Stimulated activated CD8-positive, alpha-beta memory T cell treated with anti-CD3 and anti-CD28 coated beads, Interleukin-12 subunit alpha, Interleukin-12 subunit beta, amount 100 ng/mL, for 24 hours (primary cell): ENCODE data around the gene TFAP2A.
A peak's percentile ranks its signal among the peaks of the same experiment; 100 is the strongest.

Experiments used
- DNase-seq: peaks from one replicate; pipeline ENCODE4 v3.0.0-alpha.2; 2020; ENCODE audit errors: extremely low read depth

The TFAP2A gene

DNA sequence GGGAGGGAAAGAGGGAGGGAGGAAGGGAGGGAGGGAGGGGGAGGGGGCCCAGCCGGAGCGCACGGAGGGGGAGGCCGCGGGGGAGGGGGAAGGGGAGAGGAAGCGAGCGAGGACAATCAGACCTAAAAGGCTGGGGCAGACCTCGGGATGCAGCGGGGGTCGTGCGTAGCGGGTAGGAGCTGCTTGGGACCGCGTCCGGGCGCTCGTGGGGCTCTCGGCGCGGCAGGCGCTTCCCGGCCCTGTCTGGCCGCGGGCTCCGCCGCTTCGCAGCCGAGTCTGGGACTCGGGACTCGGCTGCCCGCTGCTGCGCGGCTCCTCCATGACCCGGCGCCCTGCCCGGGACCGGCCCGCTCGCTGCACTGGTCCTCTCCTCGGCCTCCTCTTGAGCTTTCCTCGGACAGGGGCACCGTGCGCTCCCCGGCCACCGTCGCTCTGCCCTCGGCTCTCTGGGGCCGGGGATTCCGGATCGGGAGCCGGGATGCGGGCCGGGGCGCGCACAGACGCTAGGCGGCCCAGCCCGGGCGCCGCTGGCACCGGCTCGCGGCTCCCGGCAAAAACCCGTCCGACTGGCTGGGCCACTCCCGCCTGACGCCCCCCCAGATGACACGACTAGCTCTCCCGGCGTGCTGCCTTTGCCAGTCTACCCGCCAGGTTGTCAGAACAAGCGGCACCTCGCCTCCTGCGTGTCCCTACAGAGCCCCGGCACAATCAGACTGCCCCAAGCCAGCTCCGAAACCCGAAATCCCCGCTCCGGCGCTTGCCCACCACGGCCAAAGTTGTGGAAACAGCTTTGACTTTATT is 2.2 kb downstream of the TFAP2A start:
- DNase-seq = no peak

GRCh38 chr6:10411971-10412460 is 2.9 kb downstream of the TFAP2A start:
- no peak for DNase-seq

DNA sequence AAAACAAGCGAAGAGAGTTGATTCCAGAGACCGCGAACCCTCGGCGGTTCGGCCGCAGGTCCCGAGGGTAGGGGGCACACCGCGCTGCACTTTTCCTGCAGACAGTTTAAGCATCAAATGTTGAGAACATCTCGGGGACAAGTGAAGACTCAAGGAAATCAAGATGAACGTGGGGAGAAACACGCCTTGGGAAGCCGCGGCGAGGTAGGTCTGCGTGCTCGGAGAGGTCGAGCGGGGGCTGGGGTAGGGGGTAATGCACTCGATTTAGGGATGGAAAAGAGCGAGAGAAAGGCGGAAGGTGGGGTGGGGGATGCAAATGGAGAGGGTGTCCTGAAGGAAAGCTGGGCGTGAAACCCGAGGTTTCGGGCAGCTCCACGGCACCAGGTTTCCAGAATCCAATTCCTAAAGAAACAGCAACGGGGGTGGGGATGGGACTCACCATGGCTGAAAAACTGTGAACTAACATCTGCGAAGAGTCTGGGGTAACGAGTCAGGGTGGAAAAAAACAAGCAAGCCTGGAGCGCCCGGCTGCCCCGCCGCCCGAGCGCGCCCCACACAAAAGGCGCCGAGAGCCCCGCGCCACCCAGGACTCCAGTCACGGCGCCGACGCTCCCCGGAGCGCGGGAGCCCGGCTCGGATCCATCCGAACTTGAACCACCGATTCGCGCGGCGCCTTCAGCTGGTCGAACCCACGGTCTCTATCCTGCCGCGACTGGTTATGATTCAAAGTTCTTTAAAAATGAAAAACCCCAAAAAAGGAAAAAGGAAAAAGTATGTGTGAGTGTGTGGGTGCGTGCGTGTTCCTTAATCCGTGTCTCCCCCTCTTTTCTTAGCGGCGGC is 3.5 kb downstream of the TFAP2A start:
- DNase-seq = no peak

DNA sequence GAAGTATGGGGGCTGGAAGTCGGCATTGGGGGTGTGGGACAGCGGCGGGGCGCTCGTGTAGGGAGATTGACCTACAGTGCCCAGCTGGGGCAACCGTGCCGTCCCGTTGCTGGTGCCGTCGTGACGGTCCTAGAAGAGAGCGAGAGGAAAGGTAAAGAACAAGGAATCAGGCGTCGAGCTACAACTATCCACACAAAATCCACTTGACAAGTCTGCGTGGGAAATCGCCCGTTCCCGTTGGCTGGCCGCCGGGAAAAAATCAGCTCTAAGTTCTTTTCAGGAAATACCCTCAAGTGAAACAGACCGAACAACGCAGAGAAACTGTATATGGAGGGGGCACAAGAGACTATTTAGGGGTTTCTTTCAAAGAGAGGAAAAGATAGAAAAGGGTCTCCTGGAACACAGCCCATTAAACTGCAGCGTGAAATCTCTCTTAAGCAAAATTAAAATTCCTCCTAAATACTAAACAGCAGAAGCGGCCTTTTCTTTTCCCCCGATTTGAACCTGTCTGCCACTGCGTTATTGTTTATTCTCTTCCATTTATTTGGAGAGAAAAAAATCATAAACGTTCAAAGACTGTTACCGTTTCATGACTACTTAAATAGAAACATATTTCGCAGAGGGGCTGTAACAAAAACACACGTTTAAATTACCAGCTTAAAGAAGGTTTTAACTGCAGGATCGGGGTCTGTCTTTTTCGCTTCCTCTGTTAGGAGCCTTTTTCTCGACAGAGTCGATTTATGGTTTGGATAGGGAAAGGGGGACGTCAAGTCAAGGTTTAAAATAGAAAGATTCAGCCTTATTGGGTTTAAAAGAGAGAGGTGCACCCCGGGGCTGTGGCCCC is 4.4 kb downstream of the TFAP2A start:
- no peak for DNase-seq

- DNase-seq = no peak
These were observed 5.1 kb downstream of the TFAP2A start for GRCh38 chr6:10409731-10410206.

- no peak for DNase-seq
These were observed 5.6 kb downstream of the TFAP2A start for GRCh38 chr6:10409233-10409721.

DNA sequence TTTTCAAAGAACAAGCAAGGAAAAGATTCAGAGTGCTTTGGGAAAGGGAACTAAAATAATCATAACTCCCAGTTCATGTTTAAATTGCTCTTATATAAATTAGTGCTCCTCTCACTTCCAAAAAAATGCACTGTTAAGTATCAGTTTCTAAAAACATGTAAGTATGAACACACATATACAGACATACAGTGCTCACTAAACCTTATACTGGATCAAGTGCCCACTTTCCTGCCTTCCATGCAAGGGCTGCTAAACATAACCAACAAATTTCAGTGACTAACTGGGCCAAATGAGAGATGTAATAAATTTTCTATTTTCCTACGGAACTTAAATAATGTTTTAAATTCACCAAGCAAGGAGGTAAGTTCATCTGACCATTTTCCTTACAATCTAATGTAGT is 6.4 kb downstream of the TFAP2A start:
- no peak for DNase-seq

- DNase-seq = no peak
These were observed 7.2 kb downstream of the TFAP2A start for GRCh38 chr6:10407674-10408054.

- no peak for DNase-seq
These were observed 7.7 kb downstream of the TFAP2A start for GRCh38 chr6:10407018-10407673.

DNA sequence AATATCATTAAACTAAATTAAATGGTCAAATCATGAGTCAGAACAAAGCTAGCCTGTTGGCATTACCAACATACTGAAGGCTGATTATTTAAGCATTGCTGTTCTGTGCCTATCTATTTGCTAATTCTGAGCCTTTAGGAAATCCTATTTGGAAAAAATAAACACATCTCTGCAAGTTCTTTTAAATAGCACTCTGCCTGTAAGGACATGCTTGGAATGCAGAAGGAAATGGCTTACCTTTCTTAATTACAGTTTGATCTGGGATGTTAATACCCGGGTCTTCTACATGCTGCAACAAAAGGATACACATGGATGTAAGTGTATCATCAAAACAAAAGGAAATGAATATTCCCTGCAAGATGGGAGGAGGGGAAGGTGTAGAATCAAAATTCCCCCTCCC is 8.3 kb downstream of the TFAP2A start:
- DNase-seq = no peak

DNA sequence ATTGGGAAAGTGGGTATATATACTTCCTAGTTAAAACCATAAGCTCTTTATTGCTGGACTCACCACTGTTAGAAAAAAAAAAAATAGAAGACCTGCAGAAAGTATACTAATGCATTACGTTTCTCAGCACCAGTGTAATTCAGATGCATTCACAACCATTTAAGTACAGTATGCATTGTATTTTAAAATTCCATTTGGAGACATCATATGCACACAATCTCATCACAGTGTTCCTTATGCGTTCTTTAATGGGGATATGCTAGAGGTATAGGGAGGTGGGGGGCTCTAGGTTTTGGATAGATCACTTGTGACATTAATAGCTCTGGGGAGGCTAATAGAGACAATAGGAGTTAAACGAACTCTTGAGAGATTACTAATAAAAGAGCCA is 9.4 kb downstream of the TFAP2A start:
- no peak for DNase-seq

DNA sequence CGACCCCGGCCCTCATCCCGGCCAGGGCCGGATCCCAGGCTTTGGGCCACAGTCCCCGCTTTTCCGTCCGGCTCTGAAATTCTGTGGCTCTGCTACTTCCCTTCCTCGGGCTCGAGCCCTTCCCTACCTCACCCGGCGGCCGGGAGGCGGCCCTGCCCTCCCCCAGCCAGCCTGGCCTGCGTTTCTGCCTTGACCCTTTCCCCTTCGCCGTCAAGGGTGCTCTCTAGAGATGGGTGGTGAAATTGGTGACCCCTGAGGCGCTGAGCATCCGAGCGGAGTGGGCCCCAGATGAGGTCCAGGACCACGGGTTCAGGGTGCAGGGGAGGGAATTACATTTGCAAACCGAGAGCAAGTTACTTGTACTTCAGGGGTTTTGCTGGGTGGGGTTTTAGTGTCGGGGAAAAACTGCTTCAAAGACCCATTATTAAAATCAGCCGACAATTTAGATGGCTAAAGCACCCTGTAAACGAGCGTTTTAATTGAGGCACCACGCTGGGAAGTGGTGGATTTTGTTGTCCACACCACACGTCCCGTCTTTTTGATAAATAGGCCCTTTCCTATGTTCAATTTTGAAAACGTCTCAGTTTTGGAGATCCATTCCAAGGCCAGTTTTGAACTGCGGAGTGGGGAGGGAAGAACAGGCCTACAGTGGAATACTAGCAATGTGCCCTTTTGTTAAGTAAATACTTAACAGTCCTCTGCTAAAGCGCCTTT is 9.9 kb downstream of the TFAP2A start:
- no peak for DNase-seq

DNA sequence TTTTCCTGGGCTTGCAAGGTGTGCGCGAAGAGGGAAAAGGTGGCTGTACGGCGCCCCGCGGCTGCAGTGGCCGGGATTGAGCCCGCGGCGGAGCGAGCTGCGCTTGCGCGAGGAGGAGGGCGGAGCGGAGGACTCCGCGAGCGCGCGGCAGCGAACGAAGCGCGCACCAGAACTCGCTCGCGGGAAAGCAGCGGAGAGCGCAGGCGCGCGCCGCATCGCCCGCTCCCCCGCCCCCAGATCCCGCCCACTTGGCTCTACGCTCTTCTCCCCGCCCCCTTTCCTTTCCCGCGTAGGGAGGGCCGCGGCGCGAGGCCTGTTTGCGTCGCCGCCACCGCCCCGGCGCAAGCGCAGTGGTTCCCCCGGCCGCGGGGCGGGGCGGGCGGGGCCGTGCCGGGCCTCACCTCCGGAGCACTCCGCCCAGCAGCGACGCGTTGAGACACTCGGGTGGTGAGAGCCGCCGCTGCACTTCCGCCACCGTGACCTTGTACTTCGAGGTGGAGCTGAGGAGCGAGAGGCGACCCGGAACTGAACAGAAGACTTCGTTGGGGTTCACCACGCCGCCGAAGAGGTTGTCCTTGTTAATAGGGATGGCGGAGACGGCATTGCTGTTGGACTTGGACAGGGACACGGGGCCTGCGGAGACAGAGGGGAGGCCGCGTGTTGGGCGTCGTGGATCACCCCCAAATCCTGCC is 10.6 kb downstream of the TFAP2A start:
- peak; percentile 56 for DNase-seq

GRCh38 chr6:10403385-10404106 is 11.3 kb downstream of the TFAP2A start:
- DNase-seq = no peak

- no peak for DNase-seq
These were observed 12.1 kb downstream of the TFAP2A start for GRCh38 chr6:10402648-10403311.

DNA sequence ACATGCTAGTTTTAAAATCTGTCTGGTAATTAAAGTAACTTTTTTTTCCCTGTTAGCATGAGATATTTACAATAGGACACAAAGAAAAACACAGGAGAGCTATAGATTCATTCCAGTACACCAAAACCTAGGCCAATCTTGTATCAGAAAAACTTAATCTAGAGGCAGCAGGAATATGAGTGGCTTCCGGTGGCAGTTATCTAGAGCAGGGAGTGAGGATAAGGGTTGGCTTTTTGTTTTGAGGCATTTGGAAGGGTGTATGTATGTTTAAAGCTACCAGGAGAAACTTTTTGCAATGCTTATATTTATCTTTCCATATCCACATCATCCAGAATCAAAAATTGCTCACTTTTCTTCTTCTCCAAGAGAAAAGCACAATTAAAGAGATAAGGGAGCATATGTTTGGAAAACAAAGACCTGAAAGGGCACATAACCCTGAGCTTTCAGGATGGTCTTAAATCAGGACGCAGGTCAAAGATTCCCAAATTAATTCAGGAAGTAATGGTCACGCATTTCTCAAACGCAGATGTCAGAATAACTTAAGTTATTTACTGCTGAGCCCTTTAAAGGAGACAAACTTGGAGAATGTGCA is 13.1 kb downstream of the TFAP2A start:
- no peak for DNase-seq

- no peak for DNase-seq
These were observed 13.8 kb downstream of the TFAP2A start for GRCh38 chr6:10401004-10401536.

DNA sequence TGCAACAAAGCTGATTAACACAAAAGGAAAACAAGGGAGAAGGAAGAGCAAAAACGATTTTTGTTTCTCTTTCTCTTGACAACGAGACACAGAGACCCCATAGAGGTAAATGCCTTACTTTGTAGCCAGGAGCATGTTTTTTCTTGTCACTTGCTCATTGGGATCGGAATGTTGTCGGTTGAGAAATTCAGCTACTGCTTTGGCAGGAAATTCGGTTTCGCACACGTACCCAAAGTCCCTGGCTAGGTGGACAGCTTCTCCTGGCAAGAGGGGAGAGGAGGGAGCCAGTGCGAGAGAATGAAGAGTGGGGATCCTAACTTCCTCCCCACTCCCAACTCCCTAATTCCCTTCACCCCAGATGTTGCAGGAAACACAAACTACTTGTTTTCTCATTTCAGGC is 14.5 kb downstream of the TFAP2A start:
- no peak for DNase-seq
